GM18909 (cell line): ENCODE measurements around the gene NEDD9.

Experiments used
- ATAC-seq: cut with Tn5 transposase; IDR thresholded peaks from one replicate; pipeline ENCODE4 v1.9.1; 2021; ENCODE audit warnings: mild to moderate bottlenecking; ENCODE audit not compliant: unreplicated experiment, poor library complexity

Gene NEDD9

DNA sequence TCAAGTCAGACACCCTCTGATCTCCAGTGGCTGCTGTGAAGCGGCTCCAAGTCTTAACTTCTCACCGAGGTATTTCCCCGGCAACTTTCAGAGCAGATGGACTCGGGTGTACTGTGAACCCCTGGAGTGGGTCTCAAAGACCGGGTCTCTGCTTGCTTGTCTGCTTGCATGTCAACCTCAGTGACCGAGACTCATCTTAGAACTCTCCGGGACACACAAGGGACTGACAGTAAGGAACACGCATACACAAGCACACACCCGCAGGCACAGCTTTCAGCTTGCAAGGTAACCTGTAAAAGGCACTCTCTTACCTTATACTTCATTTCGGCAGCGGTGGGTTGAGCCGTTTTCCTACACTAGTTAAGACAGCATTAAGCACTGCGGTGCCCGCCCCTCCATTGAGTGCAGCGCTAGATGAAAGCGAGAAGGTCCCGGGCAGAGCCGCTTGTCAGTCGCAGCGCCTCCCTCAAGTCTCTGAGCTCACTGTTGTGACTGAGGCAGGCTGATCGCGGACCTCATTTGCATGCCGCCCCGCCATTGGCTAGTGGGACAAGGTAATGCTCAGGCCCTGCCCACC, at the start of gene NEDD9:
NEDD9 (minus strand) TSS at position 476 of the 577 bp plus-strand sequence; CDS start at position 323, 153 bp downstream.
- peak; percentile 98 for ATAC-seq

GRCh38 chr6:11282245-11282644, 49.8 kb upstream of the NEDD9 start:
- ATAC-seq, result no peak

DNA sequence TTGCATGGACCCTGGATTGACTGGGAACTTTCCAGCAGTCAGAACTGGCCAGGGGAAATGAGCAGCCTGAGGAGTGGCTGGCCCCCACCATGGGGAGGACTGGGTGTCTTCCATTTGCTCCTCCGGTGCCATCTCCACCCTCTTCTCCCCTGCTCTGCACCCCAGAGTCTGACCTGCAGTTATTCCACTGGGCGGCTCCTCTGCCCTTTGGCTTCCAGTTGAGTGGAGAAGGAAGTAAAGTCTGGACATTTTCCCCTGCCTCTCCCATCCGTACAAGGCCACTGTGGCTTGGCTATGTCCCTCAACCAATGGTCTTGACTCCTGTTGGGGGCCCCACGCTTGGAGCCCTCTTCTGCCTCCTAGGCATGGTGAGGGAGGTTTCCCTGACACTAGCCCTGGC, 47.9 kb upstream of the NEDD9 start:
- ATAC-seq, result no peak

DNA sequence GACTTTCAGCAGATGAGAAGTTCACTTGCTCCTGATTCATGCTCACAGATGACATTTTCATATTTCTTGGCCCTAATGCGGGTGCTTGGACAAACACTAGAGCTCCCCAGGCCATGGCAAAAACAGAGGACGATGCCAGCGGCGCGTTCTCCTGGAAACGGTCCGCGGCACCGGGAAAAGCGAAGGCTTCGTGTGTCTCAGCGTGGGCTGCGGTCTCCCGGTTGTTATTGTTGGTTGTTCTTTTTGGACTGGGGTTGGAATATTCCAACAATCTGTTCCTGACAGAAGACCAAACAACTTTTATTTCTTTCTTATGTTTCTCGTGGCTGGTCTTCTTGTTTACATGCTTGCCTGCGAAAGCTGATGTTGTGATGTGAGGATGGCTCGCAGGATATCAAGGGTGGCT, 46.8 kb upstream of the NEDD9 start:
- no peak for ATAC-seq

- ATAC-seq, result peak; percentile 30
Observed at GRCh38 chr6:11278207-11278559, 45.7 kb upstream of the NEDD9 start.

GRCh38 chr6:11277275-11278206, 45.1 kb upstream of the NEDD9 start:
- peak; percentile 45 for ATAC-seq

GRCh38 chr6:11276911-11277274, 44.4 kb upstream of the NEDD9 start:
- ATAC-seq, result no peak

DNA sequence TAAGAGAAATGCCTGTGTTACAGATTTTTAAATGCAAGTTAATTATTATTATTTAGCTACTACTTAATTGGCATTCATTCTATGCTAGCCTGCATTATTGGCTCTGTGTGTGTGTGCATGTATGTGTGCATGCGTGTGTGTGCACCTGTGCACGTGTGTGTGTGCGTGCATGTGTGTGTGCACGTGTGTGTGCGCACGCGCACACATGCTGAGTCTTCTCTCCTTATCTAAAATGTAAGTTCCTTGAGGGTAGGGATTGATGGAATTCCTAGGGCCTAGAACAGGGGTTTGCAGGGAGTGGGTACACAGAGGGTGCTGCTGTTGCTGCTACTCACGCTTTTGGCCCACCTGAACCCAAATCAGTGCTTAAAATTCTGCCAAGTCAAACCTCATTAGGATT, 43.8 kb upstream of the NEDD9 start:
- no peak for ATAC-seq

DNA sequence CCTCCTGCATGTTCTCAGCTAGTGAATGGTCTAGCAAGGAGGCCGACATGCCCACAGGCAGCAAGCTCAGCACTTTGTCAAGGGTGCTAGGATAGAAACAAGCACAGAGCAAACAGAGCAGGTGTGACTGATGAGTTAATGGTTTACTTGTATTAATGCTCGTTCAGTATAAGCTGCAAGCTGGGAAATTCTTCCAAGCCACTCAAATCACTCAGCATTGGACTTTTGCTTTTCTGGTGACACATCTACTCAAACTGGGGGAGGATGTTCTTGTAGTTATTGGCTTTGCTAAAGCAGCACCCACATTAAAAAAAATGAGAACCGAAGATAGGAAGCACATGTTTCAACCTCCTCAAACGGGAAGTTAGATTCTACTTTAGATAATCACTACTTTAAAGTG, 43.1 kb upstream of the NEDD9 start:
- peak; percentile 85 for ATAC-seq

GRCh38 chr6:11273406-11274065, 41.1 kb upstream of the NEDD9 start:
- ATAC-seq, result no peak

- no peak for ATAC-seq
Observed at GRCh38 chr6:11272491-11273192, 40.2 kb upstream of the NEDD9 start.

DNA sequence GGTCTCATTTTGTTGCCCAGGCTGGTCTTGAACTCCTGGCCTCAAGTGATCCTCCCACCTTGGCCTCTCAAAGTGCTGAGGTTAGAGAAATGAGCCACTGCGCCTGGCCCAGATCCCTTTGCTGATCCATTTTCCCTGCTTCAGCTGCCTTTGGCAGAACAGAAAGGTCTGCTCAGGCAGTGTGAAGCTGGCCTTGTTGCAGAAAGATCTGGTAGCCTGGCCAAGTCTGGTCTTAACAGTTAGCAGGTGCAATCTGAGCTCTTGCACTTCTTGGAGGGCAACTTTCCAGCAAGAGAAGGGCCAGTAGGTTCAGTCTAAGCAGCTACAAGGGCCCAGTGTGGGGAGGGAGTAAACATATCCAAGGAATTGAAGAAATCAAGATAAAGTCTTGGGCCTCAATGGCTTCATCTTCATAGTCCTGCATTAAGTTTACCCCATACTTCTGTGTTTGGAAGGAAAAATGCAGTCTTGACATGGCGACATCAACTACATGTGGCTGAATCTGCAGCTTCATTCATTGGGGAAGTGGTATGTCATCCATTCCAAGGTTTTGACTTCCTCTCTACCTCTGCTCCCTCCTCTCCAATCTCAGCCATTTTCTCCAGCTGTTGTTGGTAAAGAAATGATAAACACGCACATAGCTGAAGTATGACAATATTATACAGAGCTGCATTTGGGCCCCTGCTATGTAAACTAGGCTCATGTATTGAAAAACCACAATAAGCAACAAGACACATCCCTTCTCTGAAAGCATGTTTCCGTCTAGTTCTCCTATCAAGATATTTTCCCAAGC, 39.0 kb upstream of the NEDD9 start:
- ATAC-seq, result no peak

GRCh38 chr6:11270030-11271027, 37.9 kb upstream of the NEDD9 start:
- ATAC-seq, result no peak

DNA sequence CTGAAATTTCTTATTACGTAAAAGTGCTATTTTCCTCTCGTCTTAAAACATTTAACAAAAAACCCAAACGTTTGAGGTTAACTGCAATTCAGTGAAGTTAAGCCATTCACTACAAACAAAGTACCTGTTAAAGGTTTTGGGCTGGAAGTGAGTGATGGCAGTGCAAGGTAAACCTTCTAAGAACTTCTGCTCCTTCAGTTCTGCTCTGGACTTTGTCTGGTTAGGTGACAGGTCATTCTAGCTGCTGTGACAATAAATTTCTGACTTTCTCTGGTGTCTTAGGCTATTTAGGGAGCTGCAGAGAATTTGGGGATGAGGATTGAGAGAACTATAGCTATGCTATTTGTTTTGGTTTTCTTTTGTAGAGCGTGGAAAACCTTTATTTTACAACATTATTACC, 36.5 kb upstream of the NEDD9 start:
- no peak for ATAC-seq

DNA sequence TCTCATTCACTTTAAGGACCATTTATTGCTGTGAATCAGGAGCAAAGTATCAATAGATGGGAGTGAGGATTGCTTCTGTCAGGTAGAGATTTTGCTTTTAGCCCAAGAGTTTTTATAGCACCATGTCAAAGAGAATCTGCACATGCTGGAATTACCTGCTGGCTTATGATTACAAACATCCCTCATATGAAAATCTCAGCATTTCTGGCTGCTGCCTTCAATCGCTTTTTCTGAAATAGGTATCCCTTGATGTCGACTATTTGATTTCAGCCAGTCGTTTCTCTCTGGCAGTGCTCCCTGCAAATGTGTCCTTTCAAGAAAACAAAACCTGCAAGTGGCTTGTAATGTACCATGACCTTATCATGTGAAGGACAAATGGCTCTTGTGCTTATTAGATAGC, 34.5 kb upstream of the NEDD9 start:
- no peak for ATAC-seq

- no peak for ATAC-seq
Observed at GRCh38 chr6:11265932-11266331, 33.5 kb upstream of the NEDD9 start.

DNA sequence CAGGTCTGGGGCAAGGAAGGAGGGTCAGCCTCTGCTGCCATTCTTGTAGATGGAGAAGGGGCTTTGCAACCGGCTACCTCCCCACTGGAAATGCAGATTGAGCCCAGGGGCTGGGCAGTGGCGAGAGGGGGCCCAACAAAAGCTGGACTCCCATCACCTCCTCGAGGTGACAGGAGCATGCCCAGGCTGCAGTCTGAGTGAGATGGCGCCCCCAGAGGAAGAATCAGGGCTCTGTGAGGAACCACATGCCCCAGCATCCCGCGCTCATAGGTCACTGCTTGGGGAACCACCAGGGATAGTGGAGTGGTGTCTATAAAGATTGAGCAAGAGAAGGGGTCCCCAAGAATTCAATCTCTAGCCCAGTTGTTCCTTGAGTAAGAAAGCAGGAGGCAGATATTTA, 31.6 kb upstream of the NEDD9 start:
- no peak for ATAC-seq

GRCh38 chr6:11263291-11263775, 30.9 kb upstream of the NEDD9 start:
- ATAC-seq, result no peak

DNA sequence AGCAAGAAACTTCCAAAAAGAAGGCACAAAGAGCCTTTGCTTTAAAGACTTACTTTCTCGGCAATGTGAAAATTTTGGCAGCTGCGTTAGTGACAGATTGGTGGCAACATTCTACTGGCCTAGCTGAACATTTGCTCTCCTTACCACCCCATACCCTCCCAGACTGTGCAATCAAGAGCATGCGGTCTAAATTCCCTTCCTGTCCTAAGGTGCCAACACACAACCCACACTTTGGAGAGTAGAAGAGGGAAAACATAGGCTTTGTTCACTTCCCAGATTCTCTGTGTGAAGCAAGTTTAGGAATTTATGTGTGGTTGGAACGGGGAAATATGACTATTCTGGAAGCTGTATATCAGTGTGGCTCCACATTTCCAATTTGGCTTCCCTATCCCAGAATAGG, 29.8 kb upstream of the NEDD9 start:
- no peak for ATAC-seq
